HUES6 (cell line): ENCODE results near the gene ARHGAP24.

ENCODE experiments used
- H3K27ac ChIP-seq: 2 replicates; pipeline ENCODE4 v1.7.0; 2013; ENCODE audit warnings: low read depth, mild to moderate bottlenecking, low read length, inconsistent platforms
- H3K27me3 ChIP-seq: 2 replicates; pipeline ENCODE4 v1.6.1; 2013; ENCODE audit warnings: low read length; ENCODE audit not compliant: control insufficient read depth, insufficient read depth
- H3K36me3 ChIP-seq: 2 replicates; pipeline ENCODE4 v1.6.1; 2013; ENCODE audit warnings: low read length; ENCODE audit not compliant: control insufficient read depth, insufficient read depth
- H3K4me1 ChIP-seq: 2 replicates; pipeline ENCODE4 v1.6.1; 2013; ENCODE audit warnings: low read length; ENCODE audit not compliant: control insufficient read depth, insufficient read depth
- H3K4me3 ChIP-seq: 2 replicates; pipeline ENCODE4 v1.5.1; 2013; ENCODE audit warnings: low read depth, low read length
- H3K9ac ChIP-seq: one replicate; pipeline ENCODE4 v1.6.1; 2013; ENCODE audit warnings: mild to moderate bottlenecking, low read length
- H3K9me3 ChIP-seq: 2 replicates; pipeline ENCODE4 v1.6.1; 2013; ENCODE audit warnings: low read depth, low read length; ENCODE audit not compliant: control insufficient read depth, insufficient read depth

The ARHGAP24 gene

GRCh38 chr4:85864259-85865205 lies 389.6 kb downstream of the ARHGAP24 start:
- Histone ChIP-seq H3K27me3 (no peaks in the 10 kb centered on the region), H3K9me3 (no peaks in the 10 kb centered on the region), H3K9ac (no peak overlapping the region), H3K4me1 (0 out of 2 replicates have a peak, but pooled peaks cover 5% of the 10 kb centered on the region), H3K36me3 (no peaks in the 10 kb centered on the region), H3K4me3 (no peak overlapping the region), H3K27ac (no peak overlapping the region)

GRCh38 chr4:85865256-85865655 lies 390.3 kb downstream of the ARHGAP24 start:
- 0 out of 2 replicates have a peak, but pooled peaks cover 5% of the 10 kb centered on the region for H3K4me1 ChIP-seq
- H3K9me3 ChIP-seq = no peaks in the 10 kb centered on the region
- H3K36me3 ChIP-seq = no peaks in the 10 kb centered on the region
- no peaks in the 10 kb centered on the region for H3K27me3 ChIP-seq
- H3K4me3 ChIP-seq = no peak overlapping the region
- no peak overlapping the region for H3K9ac ChIP-seq
- H3K27ac ChIP-seq = no peak overlapping the region

GRCh38 chr4:85866508-85866907 lies 391.6 kb downstream of the ARHGAP24 start:
- Histone ChIP-seq H3K4me1 (0 out of 2 replicates have a peak, but pooled peaks cover 5% of the 10 kb centered on the region), H3K9ac (no peak overlapping the region), H3K27me3 (no peaks in the 10 kb centered on the region), H3K9me3 (no peaks in the 10 kb centered on the region), H3K27ac (no peak overlapping the region), H3K4me3 (no peak overlapping the region), H3K36me3 (no peaks in the 10 kb centered on the region)

- Histone ChIP-seq H3K27me3 (no peaks in the 10 kb centered on the region), H3K27ac (no peak overlapping the region), H3K9me3 (no peaks in the 10 kb centered on the region), H3K4me1 (0 out of 2 replicates have a peak, but pooled peaks cover 4% of the 10 kb centered on the region), H3K36me3 (no peaks in the 10 kb centered on the region), H3K9ac (no peak overlapping the region), H3K4me3 (no peak overlapping the region)
These were observed 392.3 kb downstream of the ARHGAP24 start for GRCh38 chr4:85867271-85867670.

GRCh38 chr4:85869181-85869580 lies 394.2 kb downstream of the ARHGAP24 start:
- Histone ChIP-seq H3K27ac (no peak overlapping the region), H3K9me3 (no peaks in the 10 kb centered on the region), H3K36me3 (no peaks in the 10 kb centered on the region), H3K9ac (no peak overlapping the region), H3K27me3 (no peaks in the 10 kb centered on the region), H3K4me3 (no peak overlapping the region), H3K4me1 (no peaks in the 10 kb centered on the region)

GRCh38 chr4:85870298-85871083 lies 395.5 kb downstream of the ARHGAP24 start:
- H3K27me3 ChIP-seq = no peaks in the 10 kb centered on the region
- no peak overlapping the region for H3K9ac ChIP-seq
- no peaks in the 10 kb centered on the region for H3K4me1 ChIP-seq
- no peaks in the 10 kb centered on the region for H3K36me3 ChIP-seq
- no peaks in the 10 kb centered on the region for H3K9me3 ChIP-seq
- H3K4me3 ChIP-seq = no peak overlapping the region
- no peak overlapping the region for H3K27ac ChIP-seq

GRCh38 chr4:85873566-85873965 lies 398.6 kb downstream of the ARHGAP24 start:
- Histone ChIP-seq H3K27me3 (no peaks in the 10 kb centered on the region), H3K36me3 (no peaks in the 10 kb centered on the region), H3K27ac (no peak overlapping the region), H3K4me1 (no peaks in the 10 kb centered on the region), H3K4me3 (no peak overlapping the region), H3K9me3 (no peaks in the 10 kb centered on the region), H3K9ac (no peak overlapping the region)

- Histone ChIP-seq H3K27ac (no peak overlapping the region), H3K27me3 (no peaks in the 10 kb centered on the region), H3K4me3 (no peak overlapping the region), H3K9ac (no peak overlapping the region), H3K36me3 (no peaks in the 10 kb centered on the region), H3K4me1 (peaks cover 10% of the 10 kb centered on the region; the same call in 1 of the 2 replicates), H3K9me3 (no peaks in the 10 kb centered on the region)
These were observed 404.6 kb downstream of the ARHGAP24 start for GRCh38 chr4:85879518-85879917.

GRCh38 chr4:85883180-85883579 lies 408.2 kb downstream of the ARHGAP24 start:
- H3K9ac ChIP-seq = no peak overlapping the region
- H3K9me3 ChIP-seq = no peaks in the 10 kb centered on the region
- no peaks in the 10 kb centered on the region for H3K27me3 ChIP-seq
- H3K36me3 ChIP-seq = no peaks in the 10 kb centered on the region
- no peak overlapping the region for H3K27ac ChIP-seq
- peaks cover 10% of the 10 kb centered on the region; the same call in 1 of the 2 replicates for H3K4me1 ChIP-seq
- H3K4me3 ChIP-seq = no peak overlapping the region

GRCh38 chr4:85884251-85884650 lies 409.3 kb downstream of the ARHGAP24 start:
- peaks cover 10% of the 10 kb centered on the region; the same call in 1 of the 2 replicates for H3K4me1 ChIP-seq
- H3K36me3 ChIP-seq = no peaks in the 10 kb centered on the region
- no peak overlapping the region for H3K9ac ChIP-seq
- H3K27ac ChIP-seq = no peak overlapping the region
- no peaks in the 10 kb centered on the region for H3K9me3 ChIP-seq
- H3K4me3 ChIP-seq = peak overlapping the region; percentile 21; the same call in 1 of the 2 replicates
- H3K27me3 ChIP-seq = no peaks in the 10 kb centered on the region

GRCh38 chr4:85886665-85887064 lies 411.7 kb downstream of the ARHGAP24 start:
- no peak overlapping the region for H3K27ac ChIP-seq
- no peak overlapping the region for H3K9ac ChIP-seq
- H3K4me3 ChIP-seq = no peak overlapping the region; the same call in 1 of the 2 replicates
- H3K4me1 ChIP-seq = peaks cover 10% of the 10 kb centered on the region; the same call in 1 of the 2 replicates
- H3K36me3 ChIP-seq = no peaks in the 10 kb centered on the region
- no peaks in the 10 kb centered on the region for H3K9me3 ChIP-seq
- H3K27me3 ChIP-seq = no peaks in the 10 kb centered on the region
